HG02588 (cell line): ENCODE results near the gene CD53.
A peak's percentile ranks its signal among the peaks of the same experiment; 100 is the strongest.

ENCODE experiments used
- ATAC-seq: cut with Tn5 transposase; IDR thresholded peaks from one replicate; pipeline ENCODE4 v1.9.1; 2021; ENCODE audit warnings: mild to moderate bottlenecking, moderate library complexity; ENCODE audit not compliant: unreplicated experiment

Gene CD53

GRCh38 chr1:110875216-110875731 is 2.3 kb downstream of the CD53 start:
- ATAC-seq: peak; percentile 41

DNA sequence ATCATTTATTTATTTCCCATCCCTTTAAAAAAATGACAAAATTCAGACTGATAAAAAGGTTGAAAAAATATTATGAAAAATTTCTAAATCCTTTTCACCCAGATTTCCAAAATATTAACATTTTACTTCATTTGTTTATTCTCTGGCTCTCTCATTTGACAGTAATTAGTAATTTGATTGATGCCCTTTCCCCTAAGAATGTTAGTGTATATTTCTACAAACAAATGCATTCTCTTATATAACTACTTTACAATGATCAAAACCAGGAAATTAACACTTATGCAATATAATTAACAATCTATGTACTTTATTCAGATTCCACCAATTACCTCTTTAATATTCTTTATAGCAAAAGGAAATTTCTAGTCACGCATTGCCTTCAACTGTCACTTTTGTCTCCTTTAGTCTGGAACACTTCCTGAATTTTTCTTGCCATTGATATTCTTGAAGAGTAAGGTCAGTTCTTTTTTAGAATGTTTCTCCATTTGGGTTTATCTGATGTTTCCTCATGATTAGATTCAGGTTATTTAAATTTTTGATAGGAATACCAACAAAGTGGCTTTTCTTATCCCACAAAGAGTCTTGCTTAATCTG is 3.9 kb downstream of the CD53 start:
- ATAC-seq: no peak

- ATAC-seq: no peak
Observed at GRCh38 chr1:110877364-110877763, 4.4 kb downstream of the CD53 start.

GRCh38 chr1:110877776-110878175 is 4.8 kb downstream of the CD53 start:
- no peak for ATAC-seq

DNA sequence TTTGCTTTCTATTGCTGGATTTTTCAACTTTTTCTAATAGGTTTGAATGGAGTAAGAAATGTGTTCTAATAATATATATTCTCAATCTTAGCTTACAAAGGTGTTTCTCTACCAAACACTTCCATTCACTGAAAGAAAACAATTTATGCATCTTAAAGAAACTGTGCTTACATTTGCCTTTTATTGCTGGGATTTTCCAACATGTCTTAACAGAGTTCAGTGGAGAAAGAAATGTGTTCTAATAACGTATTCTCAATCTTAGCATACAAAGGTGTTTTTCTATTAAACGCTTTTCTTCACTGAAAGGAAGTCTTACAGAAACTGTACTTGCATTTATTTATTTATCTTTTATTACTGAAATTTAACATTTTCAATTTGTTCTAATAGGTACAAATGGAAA is 5.6 kb downstream of the CD53 start:
- ATAC-seq: no peak

GRCh38 chr1:110878993-110879392 is 6.0 kb downstream of the CD53 start:
- no peak for ATAC-seq

GRCh38 chr1:110879758-110880606 is 7.0 kb downstream of the CD53 start:
- ATAC-seq: peak; percentile 52

GRCh38 chr1:110880708-110881374 is 7.9 kb downstream of the CD53 start:
- ATAC-seq: no peak

- ATAC-seq: no peak
Observed at GRCh38 chr1:110888049-110888448, 15.1 kb downstream of the CD53 start.

DNA sequence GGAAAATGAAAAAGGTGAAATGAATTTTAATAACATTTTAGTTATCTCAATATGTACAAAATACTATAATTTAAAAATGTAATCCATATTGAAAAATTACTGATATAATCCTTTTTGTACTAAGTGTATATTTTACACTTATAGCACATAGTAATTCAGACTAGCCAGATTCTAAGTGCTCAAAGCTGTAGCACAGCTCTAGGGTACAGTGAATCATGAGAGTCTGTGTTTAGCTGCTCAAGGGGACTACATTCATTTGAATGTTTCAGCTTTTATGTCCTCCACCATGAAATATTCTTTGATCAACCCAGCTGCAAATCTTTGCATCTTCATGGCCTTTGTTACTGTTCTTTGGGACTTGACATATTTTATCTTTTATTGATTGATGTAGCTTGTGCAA is 15.7 kb downstream of the CD53 start:
- ATAC-seq: no peak

GRCh38 chr1:110890474-110891196 is 17.7 kb downstream of the CD53 start:
- ATAC-seq: no peak

GRCh38 chr1:110893908-110894490 is 21.1 kb downstream of the CD53 start:
- ATAC-seq: no peak

- ATAC-seq: no peak
Observed at GRCh38 chr1:110896090-110896489, 23.1 kb downstream of the CD53 start.

GRCh38 chr1:110897681-110898080 is 24.7 kb downstream of the CD53 start:
- ATAC-seq: no peak

DNA sequence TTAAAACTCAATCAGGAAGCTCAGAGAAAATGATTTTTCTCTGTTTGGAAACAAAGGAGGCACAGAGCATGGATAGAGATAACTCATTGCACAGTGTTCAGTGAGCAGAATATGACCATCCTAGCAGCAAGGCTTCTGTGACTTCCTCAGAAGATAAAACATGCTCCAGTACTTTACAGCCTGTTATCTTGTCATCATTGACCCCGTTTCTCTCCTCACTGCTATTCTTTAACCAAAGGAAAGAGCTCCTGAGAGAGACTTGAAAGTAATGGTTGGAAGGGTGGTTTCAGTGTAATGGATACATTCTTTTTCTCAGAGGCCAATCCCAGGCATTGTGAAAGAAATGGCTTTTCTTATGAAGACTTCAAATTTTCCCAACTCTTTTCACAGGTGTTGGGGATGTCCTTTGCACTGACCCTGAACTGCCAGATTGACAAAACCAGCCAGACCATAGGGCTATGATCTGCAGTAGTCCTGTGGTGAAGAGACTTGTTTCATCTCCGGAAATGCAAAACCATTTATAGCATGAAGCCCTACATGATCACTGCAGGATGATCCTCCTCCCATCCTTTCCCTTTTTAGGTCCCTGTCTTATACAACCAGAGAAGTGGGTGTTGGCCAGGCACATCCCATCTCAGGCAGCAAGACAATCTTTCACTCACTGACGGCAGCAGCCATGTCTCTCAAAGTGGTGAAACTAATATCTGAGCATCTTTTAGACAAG is 25.9 kb downstream of the CD53 start:
- no peak for ATAC-seq

- no peak for ATAC-seq
Observed at GRCh38 chr1:110899458-110899843, 26.5 kb downstream of the CD53 start.

GRCh38 chr1:110902820-110903463 is 30.0 kb downstream of the CD53 start:
- no peak for ATAC-seq

DNA sequence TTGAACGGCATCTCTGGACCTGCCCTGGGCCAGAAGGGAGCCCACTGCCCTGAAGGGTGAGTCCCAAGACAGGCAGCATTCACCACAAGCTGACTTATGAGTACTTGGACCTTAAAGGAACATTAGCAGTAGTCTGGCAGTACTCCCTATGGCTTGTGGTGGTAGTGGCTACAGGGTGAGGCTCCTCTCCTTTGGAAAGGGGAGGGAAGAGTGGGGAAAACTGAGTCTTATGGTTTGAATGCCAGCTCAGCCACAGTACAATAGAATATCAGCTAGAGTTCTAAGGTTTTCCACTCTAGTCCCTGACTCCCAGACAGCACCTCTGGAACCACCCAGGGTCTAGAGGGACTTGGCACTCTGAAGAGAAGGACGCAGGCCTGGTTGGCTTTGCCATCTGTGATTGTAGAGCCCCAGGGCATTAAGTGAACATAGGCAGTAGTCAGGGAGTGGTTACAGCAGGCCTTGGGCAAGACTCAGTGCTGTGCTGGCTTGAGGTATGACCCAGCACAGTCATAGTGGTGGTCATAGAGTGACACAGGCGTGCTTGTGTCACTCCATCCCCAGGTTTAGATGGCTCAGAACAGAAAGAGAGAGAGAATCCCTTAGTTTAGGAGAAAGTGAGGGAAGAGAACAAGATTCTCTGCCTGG is 31.0 kb downstream of the CD53 start:
- no peak for ATAC-seq

DNA sequence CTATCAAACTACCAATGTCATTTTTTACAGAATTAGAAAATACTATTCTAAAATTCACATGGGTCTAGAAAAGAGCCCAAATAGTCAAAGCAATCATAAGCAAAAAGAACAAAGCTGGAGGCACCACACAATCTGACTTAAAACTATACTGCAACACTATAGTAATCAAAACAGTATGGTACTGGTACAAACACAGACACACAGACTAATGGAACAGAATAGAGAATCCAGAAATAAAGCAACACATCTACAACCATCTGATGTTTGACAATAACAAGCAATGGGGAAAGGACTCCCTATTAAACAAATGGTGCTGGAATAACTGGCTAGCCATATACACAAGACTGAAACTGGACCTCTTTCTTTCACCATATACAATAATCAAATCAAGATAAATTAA is 39.8 kb downstream of the CD53 start:
- no peak for ATAC-seq
